UCSD-AML1 (cell line): Measurements from ENCODE around the gene FUZ.

Experiments
- DNase-seq: peaks from one replicate; lab custom pipeline; 2025; ENCODE audit not compliant: unreplicated experiment; lab: John Stamatoyannopoulos, UW

Gene FUZ

DNA sequence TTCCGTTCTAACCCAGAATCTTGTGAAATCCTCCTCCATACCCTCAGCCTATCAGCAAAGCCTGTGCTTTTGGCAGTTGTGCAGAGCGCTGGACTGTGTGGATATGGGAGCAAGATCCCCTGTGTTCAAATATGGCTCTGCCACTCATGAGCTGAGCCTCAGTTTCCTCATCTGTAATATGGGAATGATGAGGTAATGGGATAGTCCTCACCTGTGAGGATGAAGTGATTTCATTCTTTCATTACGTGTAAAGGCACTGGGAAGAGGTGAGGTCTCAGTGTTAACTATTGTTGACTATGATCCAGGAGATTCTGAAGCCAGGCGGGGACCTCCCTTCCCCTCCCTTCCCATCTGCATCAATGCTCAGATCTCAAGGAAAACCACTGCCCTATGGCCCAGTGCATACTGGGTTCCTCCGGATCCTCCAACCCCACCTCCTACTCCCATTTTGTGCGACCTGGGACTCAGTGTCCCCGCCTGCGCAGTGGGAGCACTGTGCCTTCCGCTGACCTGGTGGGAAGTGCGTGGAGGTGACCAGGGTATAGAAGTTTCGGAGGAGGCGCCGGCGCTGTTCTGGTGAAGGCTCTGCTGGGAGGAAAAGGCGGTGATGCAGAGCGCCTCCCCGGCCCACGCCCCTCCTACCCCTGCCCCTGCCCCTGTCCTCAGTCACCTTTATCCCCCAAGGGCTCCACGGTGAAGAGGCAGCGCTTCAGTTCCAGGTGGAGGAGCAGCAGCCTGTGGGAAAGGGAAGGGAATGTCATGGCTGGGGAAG, 5.0 kb downstream of the FUZ start:
- DNase-seq: no peak

DNA sequence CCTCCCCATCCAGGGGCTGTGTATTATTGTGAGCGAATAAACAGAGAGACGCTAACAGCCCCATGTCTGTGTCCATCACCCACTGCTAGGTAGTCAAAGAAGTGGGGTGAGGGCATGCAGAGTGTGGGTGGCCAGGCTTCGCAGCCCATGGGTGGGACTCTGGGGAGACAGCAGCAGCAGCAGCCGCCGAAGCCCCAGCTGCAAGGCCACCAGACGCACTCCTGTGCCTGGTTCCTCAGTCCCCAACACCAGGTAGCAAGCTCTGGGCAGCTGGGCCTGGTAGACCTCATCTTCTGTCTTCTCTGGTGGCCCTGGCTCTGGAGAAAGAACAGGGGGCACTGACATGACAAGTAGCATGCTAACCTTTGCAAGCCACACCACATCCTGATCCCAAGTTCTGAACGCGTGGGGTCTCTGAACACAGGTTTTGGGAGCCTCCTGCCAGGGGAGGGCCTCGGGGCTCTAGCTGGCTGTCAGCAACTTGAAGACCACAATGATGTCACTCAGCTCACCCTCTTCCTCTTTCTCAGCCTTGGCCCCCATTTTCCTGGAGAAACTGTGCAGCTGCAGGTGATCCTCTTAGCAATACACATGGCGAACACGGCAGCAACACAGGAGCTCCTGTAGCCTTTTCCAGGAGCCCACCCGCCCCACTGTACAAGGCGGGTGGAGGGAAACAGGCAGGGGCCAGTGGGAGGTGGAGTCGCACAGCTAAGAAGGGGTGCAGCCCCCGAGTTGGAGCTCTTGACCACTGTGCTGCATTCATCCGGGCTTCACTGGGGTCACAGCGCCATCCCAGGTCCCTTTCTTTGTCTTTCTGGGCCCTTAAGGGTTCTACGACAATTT, 5.8 kb downstream of the FUZ start:
- DNase-seq: no peak

GRCh38 chr19:49806620-49806959, 6.5 kb downstream of the FUZ start:
- DNase-seq: no peak

DNA sequence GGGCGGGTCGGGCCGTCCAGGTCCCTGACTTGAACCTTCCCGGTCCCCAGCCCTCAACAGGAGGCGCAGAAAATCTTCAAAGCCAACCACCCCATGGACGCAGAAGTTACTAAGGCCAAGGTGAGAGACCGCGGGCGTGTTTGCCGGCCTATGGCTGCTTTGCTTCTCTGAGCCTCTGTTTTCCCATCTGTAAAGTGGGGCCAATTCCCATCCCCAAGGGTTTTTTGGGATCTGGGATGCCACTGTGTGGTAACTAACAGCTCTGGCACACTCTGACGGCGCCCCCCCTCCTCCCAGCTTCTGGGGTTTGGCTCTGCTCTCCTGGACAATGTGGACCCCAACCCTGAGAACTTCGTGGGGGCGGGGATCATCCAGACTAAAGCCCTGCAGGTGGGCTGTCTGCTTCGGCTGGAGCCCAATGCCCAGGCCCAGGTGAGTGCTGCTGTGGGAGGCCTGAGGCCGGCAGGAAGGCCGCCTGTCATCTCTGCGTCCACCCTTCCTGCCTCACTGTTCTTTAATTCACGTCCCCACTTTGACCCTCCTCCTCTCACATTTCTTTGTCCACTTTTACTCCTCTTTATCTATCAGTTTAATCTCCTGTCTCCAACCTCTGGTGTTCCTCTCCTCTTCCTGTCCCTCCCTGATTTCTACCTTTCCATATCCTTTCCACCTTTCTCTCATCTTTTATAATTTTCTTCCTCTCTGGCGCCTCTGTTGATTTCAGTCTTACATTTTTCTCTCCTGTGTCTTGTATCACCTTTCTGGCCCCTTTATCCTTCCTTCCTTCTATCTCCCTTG, 7.1 kb downstream of the FUZ start:
- no peak for DNase-seq

DNA sequence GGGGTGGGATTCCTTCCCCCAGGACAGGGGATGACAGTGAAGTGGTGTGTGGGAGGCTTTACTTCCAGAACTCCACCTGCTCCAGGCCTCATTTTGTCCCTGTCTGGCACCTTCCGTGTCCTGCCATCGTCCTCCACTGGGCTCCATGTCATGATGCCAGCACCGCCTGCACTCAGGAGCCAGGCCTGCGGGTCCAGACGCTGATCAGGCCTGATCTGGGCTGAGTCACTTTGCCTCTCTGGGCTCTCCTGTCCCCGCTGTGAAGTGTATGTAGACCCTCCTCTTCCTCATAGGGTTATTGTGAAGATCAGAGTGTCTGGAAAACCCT, 9.6 kb downstream of the FUZ start:
- DNase-seq: no peak

DNA sequence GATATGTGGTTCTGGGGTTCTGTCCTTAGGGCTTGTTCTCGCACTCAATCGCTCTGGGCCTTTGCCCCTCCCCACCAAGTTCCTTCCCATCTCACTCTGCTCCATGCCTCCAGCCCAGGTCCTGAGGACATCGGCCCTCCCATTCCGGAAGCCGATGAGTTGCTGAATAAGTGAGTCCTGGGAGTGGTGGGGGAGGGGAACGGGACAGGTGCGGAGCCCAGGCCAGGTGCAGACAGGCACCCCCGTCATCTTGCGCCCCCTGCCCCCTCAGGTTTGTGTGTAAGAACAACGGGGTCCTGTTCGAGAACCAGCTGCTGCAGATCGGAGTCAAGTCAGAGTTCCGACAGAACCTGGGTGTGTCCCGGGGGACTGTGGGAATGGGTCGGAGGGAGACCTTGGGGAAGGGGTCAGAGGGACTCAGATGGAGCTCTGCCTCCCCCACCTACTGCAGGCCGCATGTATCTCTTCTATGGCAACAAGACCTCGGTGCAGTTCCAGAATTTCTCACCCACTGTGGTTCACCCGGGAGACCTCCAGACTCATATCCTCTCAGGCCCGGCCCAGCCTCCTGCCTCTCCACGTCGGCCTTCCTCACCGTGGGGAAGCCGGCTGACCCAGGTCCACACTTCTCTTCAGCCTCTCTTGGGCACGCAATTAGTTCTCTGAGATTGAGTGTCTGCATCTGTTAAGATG, 10.1 kb downstream of the FUZ start:
- DNase-seq: no peak

DNA sequence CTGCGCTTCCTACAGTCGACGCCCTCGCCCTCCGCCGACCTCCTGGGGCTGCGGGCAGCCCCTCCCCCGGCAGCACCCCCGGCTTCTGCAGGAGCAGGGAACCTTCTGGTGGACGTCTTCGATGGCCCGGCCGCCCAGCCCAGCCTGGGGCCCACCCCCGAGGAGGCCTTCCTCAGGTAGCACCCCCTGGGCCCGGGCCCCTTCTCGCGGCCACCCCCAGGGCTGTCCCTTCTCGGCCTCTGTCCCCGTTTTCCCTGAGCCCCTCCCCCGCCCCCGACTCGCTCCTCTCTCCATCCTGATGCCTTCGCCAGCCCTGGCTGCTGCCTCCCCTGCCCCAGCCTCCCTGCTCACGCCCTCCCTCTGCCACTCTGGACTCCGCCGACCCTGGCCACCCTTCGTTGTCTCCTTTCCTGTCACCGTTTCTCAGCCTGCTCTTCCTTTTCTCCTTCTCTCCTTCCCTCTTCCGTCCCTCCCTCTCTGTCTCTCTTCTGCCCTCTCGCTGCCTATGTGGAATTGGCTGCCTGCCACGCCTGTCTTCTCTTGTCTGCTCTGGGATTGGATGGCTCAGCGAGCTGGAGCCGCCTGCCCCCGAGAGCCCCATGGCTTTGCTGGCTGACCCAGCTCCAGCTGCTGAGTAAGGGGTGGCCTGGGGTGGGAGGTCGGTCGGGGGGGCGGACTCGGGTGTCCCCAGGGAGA, 11.0 kb downstream of the FUZ start:
- no peak for DNase-seq

DNA sequence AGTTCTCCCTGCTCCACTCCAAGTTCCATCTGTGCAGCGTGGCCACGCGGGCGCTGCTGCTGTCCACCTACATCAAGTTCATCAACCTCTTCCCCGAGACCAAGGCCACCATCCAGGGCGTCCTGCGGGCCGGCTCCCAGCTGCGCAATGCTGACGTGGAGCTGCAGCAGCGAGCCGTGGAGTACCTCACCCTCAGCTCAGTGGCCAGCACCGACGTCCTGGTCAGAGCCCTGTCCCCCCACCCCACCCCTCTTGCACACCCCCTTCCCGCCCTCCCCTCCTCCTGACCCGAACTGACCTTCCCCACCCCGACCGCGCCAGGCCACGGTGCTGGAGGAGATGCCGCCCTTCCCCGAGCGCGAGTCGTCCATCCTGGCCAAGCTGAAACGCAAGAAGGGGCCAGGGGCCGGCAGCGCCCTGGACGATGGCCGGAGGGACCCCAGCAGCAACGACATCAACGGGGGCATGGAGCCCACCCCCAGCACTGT, 11.6 kb downstream of the FUZ start:
- no peak for DNase-seq

DNA sequence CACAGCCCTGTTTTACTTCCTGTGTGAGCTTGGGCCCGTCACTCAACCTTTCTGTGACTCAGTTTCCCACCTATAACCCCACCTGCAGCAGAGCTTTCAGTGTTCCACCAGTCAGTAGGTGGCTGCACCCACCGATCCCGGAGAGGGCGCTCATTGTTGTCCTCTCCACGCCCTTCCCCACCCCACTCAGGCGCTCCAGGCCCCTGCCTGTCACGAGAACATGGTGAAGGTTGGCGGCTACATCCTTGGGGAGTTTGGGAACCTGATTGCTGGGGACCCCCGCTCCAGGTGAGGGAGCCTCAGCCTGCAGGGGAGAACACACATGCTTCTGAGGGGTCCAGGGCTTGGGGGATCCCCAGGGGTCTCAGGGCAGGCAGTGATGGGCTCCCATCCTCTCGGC, 12.3 kb downstream of the FUZ start:
- DNase-seq: no peak

- no peak for DNase-seq
Observed at GRCh38 chr19:49799798-49800376, 13.2 kb downstream of the FUZ start.

DNA sequence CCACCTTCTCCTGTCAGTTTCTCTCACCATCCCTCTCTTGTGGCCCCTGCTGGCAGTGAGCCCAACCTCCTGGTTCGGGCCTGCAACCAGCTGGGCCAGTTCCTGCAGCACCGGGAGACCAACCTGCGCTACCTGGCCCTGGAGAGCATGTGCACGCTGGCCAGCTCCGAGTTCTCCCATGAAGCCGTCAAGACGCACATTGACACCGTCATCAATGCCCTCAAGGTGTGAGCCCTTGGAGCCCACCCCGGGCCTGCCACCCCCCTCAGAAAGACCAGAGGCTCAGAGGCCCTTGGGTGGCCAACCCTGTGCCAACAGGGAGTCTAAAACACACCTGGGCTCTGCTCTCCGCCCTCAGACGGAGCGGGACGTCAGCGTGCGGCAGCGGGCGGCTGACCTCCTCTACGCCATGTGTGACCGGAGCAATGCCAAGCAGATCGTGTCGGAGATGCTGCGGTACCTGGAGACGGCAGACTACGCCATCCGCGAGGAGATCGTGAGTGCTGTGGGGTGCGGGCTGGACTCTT, 13.8 kb downstream of the FUZ start:
- no peak for DNase-seq

DNA sequence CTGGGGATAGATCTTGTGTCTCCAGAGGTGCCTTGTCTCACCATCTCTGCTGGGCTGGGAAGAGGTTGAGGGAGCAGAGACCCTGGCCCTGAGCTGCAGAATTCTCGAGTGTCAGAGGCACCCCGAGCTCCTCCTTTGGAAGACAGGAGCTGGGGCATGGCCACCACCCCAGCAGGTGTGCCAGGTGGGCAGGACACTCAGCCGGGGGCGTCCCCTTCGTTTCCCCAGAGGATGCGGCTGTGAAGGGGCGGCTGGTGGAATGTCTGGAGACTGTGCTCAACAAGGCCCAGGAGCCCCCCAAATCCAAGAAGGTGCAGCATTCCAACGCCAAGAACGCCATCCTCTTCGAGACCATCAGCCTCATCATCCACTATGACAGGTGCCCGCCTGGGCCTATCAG, 14.5 kb downstream of the FUZ start:
- DNase-seq: no peak

GRCh38 chr19:49795615-49796014, 17.5 kb downstream of the FUZ start:
- DNase-seq: no peak

DNA sequence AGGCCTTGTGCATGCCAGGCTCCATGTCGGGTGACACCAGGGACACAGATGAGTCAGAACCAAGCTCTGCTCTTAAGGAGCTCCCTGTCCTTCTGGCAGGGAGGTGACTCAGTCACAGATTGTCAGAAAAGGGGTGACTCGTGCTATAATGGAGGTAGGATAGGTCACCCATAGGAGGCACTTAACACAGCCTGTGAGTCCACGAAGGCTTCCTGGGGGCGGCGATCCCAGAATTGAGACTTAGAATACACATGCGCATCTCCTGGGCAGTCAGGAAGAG, 19.6 kb downstream of the FUZ start:
- DNase-seq: no peak

DNA sequence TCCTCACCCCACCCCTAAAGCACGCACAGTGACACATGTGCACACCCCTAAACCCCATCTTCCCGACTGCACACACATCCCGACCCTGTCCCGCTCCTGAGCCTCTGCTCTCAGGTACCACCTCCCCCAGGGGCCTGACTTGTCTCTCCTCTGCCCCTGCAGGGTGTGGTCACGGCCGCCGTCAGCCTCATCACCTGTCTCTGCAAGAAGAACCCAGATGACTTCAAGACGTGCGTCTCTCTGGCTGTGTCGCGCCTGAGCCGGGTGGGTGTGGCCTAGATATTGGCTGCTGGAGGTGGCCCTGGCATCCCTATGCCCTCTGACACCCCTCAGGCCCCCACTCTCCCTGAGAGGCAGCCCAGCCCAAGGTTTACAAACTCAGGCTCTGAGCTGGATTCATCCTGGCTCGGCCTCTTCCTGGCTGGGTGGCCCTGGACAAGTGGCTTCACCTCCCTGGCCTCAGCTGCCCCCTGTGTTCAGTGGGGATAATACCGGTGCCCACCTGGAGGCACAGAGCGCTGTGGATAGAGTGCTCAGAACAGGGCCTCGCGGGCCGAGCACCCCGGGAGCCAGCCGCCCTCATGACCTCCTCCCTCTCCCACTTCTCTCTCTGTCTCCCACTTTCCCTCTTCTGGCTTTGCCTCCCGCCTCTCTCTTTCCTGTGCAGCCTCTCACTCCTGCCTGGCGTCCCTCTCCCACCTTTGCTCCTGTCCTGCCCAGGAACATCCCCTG, 20.1 kb downstream of the FUZ start:
- no peak for DNase-seq

DNA sequence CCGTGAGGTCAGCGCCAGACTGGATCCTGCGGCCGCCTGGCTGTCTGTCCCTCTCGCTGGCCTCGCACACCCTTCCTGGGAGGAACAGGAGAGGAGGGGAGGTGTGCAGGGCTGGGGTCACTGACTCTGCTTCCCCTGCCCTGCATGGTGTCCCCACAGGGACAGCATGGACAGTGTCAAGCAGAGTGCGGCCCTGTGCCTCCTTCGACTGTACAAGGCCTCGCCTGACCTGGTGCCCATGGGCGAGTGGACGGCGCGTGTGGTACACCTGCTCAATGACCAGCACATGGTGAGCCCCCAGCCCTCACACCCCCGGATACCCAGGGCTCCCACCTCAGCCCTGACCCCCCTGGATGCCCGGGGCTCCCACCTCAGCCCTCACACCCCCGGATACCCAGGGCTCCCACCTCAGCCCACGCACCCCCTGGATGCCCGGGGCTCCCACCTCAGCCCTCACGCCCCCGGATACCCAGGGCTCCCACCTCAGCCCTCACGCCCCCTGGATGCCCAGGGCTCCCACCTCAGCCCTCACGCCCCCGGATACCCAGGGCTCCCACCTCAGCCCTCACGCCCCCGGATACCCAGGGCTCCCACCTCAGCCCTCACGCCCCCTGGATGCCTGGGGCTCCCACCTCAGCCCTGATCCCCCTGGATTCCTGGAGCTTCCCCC, 21.2 kb downstream of the FUZ start:
- no peak for DNase-seq

- no peak for DNase-seq
Observed at GRCh38 chr19:49790866-49791265, 22.2 kb downstream of the FUZ start.

DNA sequence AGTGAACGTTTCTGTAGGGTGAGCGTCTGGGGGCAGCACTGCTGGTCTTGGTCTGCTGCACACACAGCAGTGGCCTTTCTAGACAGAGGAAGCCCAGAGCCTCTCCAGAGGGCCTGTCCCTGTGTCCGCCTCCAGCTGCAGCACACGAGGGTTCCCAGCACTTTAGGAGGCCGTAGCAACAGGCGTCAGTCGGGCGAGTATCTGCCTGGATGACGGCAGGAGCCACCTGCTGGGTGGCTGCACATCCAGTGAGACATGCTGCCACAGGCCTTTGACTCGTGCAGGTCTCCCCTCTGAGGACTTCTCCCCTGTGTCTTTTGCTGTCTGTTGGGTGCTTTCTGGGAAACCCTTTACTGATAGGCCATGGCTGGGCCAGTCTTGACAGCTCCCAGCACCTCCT, 24.2 kb downstream of the FUZ start:
- no peak for DNase-seq

DNA sequence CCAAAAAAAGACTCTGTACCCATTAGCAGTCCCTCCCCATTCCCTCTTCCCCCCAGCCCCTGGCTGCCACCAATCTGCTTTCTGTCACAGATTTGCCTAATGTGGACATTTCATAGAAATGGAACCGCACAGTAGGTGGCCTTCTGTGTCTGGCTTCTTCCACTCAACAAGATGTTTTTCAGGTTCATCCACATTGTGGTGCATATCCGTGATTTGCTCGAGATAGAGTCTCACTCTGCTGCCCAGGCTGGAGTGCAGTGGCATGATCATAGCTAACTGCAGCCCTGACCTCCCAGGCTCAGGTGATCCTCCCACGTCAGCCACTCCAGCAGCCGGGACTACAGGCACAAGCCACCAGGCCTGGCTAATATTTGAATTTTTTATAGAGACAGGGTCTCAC, 25.3 kb downstream of the FUZ start:
- DNase-seq: no peak
